D721Med (cell line): ENCODE data around the gene HSPA1L.
A peak's percentile ranks its signal among the peaks of the same experiment; 100 is the strongest.
"Not testable (repeated sequence)": the region's sequence is repeated elsewhere in the genome, so short reads cannot be mapped to it uniquely, and the experiment has no call there.

Experiments
- DNase-seq: peaks from one replicate; pipeline ENCODE4 v3.0.0; 2011; ENCODE audit warnings: low spot score; ENCODE audit not compliant: insufficient read length
- FAIRE-seq: peaks from 2 replicates; lab custom pipeline; 2011; peaks lifted over from hg19 to GRCh38; lab: Jason Lieb, UNC
- TF ChIP-seq, protein P1 (sequence below): IDR thresholded peaks from 2 replicates; pipeline ENCODE4 v1.5.1; 2012; ENCODE audit warnings: mild to moderate bottlenecking, control low read depth; ENCODE audit not compliant: insufficient read depth; ENCODE audit errors: missing control alignments

The HSPA1L gene

DNA sequence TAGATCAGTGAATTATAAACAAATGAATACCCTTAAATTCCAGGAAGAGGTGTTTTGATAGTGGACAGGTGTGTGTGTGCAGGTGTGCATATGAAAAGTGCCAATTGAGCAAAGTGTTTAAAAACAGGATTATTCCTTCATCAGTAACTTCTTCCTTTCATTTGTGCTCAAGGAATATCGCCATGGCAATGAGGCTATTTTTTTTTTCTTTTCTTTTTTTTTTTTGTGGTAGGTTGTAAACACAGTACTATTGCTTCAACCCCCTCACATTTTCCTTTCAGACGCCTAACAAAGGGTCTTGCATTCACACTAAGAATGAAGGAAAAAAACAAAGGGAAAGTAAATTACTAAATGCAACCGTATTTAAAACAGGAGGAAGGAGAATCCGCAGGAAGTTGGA, 10.5 kb upstream of the HSPA1L start:
- FAIRE-seq (no peak), DNase-seq (no peak)
- TF ChIP-seq, protein P1, sequence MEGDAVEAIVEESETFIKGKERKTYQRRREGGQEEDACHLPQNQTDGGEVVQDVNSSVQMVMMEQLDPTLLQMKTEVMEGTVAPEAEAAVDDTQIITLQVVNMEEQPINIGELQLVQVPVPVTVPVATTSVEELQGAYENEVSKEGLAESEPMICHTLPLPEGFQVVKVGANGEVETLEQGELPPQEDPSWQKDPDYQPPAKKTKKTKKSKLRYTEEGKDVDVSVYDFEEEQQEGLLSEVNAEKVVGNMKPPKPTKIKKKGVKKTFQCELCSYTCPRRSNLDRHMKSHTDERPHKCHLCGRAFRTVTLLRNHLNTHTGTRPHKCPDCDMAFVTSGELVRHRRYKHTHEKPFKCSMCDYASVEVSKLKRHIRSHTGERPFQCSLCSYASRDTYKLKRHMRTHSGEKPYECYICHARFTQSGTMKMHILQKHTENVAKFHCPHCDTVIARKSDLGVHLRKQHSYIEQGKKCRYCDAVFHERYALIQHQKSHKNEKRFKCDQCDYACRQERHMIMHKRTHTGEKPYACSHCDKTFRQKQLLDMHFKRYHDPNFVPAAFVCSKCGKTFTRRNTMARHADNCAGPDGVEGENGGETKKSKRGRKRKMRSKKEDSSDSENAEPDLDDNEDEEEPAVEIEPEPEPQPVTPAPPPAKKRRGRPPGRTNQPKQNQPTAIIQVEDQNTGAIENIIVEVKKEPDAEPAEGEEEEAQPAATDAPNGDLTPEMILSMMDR, result no peak

DNA sequence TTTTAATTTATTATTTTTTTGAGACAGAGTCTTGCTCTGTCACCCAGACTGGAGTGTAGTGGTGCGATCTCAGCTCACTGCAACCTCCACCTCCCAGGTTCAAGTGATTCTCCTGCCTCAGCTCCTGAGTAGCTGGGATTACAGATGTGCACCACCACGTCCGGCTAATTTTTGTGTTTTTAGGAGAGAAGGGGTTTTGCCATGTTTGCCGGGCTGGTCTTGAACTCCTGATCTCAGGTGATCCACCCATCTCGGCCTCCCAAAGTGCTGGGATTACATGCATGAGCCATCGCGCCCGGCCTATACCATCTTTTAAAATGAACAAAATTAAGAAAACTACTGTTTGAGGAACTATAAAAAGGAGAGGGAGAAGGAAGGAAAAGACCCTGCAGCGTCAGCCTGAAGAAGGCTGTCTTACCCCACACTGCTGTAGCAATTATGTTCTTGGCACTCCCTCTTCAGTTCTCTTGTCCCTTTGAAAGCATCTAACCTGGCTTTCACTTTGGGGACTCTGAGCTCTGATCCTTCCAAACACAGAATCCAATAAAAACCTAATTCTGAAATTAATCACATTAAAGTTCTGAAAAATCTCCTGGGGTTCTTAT, 8.6 kb upstream of the HSPA1L start:
- not testable (repeated sequence) for FAIRE-seq, DNase-seq

DNA sequence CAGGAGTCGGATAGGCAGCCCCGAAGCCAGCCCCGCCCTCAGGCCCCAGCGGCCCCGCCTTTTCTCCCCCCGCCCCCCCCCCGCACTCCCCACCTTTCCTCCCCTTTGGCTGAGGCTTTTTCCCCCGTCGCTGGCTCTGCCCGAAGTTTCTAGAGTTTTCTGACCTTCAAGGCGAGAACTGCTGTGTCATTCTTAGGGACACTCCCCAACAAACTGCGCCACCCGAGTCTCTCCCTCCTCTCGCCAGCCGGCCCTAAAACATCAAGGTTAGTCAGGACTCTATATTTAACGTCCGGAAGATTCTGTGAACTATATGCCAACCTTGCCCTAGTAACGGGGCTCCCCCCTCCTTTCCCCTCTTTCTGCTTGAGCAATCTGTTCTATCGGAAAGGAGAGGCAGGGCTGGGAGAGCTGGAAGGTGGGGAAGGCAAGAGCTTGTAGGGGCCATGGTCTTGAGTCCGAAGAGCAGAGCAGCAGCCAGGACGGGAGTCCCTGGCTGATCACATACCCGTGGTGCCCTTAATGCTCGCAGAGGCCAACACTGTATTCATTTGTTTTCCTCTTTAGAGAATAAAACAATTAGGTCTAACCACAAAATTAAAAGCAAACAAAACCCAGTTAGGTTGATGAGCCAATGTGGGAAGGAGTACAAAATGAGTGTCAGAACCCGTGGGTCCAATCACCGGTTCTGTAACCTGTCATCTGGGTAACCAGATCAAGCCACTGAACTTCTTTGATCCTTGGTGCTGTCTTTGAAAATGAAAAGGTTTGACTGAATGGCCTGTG, 7.1 kb upstream of the HSPA1L start:
- DNase-seq (no peak), FAIRE-seq (no peak)
- TF ChIP-seq, protein P1, result no peak

DNA sequence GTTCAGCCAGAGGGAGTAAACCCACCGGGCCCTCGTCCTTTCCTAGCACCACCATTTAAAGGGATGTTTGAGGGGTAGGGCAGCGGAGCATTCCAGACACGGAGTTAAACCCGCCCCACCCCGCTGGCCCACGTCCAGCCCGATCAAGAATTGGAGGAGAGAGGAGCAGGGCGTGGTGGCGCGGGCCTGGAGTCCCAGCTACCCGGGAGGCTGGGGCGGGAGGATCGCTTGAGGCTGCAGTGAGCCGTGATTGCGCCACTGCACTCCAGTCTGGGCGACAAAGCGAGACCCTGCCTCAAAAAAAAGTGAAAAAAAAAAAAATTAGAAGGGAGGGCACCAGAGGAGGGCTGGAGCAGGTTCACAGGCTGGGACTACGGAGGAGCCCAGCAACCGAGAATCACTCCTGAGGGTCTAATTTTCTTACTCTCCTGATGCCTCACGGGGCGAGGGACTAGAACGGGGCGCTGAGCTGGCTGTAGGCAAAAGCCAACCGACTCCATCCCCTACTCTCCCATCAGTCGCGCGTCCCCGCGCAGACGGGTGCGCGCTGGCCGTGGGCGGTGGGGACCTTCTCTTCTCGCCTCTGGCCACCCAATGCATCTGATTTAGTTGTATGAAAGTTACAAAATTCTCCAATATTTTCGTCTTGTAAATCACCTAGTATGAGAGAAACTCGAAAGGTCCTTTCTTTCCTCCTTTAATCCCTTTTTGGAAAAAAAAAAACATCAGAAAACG, 6.4 kb upstream of the HSPA1L start:
- TF ChIP-seq, protein P1, result no peak
- DNase-seq, result peak; percentile 74

DNA sequence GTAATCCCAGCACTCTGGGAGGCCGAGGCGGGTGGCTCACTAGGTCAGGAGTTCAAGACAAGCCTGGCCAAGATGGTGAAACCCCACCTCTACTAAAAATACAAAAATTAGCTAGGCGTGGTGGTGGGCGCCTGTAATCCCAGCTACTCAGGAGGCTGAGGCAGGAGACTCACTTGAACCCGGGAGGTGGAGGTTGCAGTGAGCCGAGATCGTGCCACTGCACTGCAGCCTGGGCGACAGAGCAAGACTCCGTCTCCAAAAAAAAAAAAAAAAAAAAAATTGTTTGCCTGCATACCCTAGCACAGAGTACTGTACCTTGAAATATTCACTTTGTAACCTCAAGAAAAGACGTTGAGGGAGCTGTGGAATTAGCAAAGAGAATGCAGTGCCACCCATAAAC, 5.3 kb upstream of the HSPA1L start:
- FAIRE-seq, DNase-seq: not testable (repeated sequence)

More for the DNA sequence above, 6.4 kb upstream of the HSPA1L start:
- no peak for FAIRE-seq

DNA sequence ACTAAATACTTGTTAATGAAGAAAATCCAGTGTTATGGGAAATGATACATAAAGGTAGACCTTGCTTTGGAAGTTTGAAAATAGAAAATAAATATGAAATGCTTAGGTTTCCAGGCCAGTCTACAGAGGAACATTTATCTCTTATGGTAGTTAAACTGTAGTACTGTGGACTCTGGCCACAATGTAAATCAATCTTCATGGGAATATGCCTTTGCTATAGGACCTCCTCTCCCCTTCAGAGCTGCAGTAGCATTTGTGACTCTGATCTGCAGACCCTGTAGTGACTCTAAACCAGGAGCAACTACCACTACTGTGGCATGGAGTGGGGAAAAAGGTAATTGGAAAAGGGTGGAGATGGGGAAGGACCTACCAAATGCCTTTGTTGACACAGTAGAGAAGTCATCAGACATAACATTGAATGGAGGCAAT, 4.8 kb upstream of the HSPA1L start:
- DNase-seq (no peak), FAIRE-seq (no peak)
- TF ChIP-seq, protein P1, result no peak

DNA sequence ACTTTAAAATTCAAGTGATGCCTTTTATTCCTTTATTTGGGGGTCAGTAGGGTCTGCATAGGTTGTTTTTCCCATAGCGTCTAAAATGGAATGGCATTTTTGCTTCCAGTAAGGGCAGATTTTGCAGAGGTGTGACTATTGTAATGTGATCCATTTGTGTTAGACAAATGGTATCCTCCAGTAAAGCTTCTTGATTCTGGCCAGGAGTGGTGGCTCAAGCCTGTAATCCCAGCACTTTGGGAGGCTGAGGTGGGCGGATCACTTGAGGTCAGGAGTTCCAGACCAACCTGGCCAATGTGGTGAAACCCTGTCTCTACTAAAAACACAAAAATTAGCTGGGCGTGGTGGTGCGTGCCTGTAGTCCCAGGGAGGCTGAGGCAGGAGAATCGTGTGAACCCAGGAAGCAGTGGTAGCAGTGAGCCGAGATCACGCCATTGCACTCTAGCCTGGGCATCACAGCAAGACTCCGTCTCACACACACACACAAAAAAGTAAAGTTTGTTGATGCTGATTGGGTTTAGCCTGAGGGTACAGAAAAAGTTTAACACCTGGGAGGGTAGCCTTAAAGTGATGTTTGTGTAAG, 2.9 kb upstream of the HSPA1L start:
- not testable (repeated sequence) for FAIRE-seq, DNase-seq

DNA sequence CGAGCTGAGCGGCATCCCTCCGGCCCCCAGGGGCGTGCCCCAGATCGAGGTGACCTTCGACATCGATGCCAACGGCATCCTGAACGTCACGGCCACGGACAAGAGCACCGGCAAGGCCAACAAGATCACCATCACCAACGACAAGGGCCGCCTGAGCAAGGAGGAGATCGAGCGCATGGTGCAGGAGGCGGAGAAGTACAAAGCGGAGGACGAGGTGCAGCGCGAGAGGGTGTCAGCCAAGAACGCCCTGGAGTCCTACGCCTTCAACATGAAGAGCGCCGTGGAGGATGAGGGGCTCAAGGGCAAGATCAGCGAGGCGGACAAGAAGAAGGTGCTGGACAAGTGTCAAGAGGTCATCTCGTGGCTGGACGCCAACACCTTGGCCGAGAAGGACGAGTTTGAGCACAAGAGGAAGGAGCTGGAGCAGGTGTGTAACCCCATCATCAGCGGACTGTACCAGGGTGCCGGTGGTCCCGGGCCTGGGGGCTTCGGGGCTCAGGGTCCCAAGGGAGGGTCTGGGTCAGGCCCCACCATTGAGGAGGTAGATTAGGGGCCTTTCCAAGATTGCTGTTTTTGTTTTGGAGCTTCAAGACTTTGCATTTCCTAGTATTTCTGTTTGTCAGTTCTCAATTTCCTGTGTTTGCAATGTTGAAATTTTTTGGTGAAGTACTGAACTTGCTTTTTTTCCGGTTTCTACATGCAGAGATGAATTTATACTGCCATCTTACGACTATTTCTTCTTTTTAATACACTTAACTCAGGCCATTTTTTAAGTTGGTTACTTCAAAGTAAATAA, 2.2 kb upstream of the HSPA1L start:
- FAIRE-seq, DNase-seq: not testable (repeated sequence)
